GM18511 (cell line): Measurements from ENCODE around the gene PLCL1.
"Not testable (repeated sequence)": the region's sequence is repeated elsewhere in the genome, so short reads cannot be mapped to it uniquely, and the experiment has no call there.

Experiments used
- ATAC-seq: cut with Tn5 transposase; IDR thresholded peaks from one replicate; pipeline ENCODE4 v1.9.1; 2021; ENCODE audit warnings: mild to moderate bottlenecking, moderate library complexity; ENCODE audit not compliant: unreplicated experiment

The PLCL1 gene

DNA sequence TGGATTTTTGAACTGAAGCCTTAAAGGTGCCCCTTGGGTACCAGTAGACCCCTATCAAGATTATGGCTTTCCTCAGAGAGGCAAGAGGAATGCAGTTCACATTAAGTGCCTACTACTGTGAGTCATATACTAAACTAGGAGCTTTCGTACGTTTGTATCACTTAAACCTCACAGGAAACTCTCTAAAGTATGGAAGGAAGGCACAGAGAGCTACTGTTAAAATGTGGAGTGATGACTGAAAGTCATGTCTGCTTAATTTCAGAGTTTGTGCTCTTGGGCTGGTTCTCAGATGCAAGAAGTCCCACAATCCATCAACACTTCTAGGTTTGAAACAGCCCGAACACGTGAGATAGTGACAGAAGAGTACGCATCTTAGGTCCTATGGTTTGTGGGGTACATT lies 4.7 kb downstream of the PLCL1 start:
- no peak for ATAC-seq

DNA sequence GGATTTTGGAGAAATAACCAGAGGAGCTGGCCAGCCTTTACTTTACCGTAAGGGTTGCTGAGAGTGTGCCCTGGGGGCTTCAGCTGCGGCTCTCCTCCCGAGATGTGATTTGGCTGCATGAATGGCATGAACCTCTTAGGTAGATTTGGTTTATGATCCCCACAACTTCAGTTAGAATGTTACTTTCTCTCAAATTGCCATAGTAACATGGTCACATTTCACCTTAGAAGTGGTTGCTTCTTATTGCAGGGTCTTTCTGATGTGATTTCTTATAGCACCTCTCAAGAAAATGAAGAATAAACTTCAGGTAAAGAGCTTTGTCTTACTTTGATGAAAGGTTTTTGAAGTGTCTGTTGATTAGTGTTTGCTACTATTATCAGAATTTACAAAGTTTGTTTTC lies 5.6 kb downstream of the PLCL1 start:
- no peak for ATAC-seq

DNA sequence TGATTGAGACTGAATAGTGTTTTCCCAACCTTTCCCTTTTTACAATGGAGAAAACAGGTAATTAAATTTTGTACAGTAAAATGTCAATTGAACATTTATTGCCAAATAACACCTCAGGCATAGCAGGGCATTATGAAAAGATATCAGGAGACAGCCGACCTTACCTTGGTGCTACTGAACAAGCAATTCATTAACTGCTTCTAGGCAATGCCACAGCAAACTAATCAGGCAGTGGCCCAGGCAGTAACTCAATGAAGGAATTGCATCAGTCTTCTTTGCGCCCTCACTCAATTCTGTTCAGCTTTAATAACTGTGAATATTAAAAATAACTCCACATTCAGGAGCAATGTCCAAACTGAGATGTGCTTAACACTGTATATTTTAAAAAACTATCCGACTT lies 6.1 kb downstream of the PLCL1 start:
- no peak for ATAC-seq

DNA sequence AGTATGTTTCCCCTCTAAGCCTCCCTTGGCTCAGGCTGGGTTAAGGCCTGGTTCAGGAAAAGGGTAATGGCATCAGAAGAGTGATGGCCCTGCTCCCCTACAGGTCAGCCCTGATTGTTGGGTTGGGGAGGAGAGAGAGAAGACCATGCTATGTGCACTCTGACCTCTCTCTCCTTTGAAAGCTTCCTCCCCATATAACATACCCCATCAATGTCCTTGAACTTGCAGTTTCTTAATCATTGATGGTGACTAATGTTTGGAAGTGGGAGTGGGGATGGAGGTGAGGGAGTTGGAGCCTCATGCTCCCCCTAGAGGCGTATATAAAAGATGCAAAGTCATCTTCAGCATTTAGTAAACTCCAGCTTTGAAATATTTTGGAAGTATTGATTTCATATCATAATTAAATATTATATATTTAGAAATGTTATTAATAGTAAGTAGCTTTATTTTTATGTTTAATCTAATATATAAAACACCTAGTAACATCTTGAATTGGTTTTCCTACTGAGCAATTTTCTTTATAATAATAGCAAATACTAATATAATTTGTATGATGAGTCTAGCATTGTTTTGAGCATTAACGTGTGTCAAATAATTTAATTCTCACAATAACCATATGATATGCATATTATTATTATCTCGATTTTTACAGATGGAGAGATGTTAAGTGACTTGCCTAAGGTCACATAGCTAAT lies 8.8 kb downstream of the PLCL1 start:
- peak; percentile 60 for ATAC-seq

DNA sequence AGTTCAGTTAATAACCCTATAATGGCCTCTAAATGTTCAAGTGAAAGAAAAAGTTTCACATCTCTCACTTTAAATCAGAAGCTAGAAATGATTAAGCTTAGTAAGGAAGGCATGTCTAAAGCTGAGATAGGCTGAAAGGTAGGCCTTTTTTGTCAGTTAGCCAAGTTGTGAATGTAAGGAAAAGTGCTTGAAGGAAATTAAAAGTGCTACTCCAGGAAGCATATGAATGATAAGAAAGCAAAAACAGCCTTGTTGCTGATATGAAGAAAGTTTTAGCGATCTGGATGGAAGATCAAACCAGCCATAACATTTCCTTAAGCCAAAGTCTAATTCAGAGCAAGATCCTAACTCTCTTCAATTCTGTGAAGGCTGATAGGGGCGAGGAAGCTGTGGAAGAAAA lies 10.1 kb downstream of the PLCL1 start:
- no peak for ATAC-seq

DNA sequence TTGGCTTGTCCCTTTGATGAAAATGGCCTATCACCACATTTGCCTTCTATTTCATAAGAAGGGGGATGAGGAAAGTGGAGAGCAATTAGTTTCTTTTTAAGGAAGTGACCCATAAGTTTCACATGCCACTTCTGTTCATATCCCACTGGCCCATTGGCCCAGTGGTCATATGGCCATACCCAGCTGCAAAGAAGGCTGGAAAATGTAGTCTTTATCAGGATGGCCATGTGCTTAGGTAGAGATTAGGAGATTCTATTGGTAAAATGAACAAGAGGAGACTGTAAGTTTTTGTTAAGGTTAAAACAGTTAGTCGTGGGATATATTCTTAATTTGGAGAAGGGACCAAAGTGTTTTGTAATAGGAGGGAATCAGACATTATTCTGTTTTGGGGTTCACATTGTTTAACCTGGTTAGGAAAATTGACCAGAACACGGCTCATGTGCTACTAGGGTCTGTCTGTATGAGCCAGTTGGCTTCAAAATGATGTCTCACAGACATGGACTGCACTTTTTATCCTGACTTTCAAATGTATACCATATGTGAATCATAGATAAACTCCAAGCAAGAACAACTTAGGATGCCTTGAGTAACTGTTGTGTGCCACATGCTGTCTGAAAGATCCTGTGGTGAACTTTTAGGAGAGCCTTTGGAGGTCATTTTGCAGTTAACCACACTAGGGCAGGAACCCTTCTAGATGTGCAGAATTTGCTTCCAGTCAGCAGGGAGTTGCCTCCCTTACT lies 17.3 kb downstream of the PLCL1 start:
- no peak for ATAC-seq

DNA sequence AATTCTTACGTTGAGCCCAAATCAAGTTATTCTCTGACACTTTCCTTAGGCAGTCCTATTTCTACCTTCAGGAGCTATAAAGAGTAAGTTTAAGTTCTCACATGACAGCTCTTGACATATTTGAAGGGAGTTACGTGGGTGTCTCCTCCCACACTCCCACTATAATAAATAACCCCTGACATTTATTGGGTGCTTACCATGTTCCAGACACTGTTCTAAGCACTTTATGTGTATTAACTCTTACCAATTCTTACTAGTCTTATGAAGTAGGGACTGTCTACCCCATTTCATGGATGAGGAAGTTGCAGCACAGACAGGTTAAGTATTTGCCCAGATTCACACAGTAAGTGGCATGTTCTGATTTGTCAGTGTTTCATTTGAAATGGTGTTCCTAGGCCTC lies 17.9 kb downstream of the PLCL1 start:
- ATAC-seq: no peak

DNA sequence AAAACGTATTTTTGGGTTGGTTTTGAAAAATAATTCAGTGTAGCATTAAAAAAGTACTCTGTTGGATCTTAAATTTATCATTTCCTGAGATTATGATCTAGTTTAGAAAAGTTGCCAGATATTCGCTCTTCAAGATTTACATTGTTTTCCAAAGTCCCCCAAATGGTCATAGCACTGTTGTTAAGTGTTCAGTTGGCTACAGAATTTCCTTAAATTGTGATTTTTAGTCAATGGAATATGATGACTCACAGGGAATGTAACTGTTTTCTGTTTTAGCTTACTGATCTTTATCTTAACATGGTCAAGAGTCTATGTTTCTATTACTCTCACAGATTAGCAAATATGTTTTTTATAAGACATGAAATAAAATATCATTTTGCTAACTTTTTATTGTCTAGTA lies 23.2 kb downstream of the PLCL1 start:
- no peak for ATAC-seq

DNA sequence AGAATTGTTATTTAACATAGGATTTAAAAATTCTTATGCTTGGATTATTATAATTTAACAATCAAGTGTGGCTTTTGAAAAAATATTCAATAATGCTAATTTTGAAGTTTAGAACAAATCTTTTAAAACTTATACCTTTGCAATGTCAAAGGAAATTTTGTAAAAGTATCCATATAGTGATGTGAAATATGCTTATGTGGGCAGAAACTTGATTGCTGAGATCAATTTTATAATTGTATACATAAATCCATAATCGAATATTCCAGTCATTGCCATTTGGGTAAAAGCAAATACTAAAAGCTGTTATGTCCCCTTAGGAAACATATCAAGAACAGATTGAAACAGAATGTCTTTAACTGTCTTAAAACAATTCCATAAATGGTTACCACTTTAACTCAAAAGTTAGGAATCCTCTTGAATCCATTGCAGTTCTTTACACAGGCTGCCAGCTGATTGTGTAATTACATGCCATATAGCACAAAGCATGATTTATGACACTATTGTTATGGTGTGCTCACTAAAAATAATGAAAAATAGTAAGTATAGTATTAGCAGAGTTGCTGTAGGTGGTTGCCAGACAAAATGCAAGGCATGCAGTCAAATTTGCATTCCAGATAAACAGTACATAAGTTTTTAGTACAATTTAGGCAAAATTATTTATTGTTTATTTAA lies 24.2 kb downstream of the PLCL1 start:
- no peak for ATAC-seq

DNA sequence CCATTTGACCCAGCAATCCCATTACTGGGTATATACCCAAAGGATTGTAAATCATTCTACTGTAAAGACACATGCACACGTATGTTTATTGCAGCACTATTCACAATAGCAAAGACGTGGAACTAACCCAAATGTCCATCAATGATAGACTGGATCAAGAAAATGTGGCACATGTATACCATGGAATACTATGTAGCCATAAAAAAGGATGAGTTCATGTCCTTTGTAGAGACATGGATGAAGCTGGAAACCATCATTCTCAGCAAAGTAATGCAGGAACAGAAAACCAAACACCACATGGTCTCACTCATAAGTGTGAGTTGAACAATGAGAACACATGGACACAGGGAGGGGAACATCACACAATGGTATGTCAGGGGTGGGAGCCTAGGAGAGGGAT lies 30.4 kb downstream of the PLCL1 start:
- not testable (repeated sequence) for ATAC-seq

DNA sequence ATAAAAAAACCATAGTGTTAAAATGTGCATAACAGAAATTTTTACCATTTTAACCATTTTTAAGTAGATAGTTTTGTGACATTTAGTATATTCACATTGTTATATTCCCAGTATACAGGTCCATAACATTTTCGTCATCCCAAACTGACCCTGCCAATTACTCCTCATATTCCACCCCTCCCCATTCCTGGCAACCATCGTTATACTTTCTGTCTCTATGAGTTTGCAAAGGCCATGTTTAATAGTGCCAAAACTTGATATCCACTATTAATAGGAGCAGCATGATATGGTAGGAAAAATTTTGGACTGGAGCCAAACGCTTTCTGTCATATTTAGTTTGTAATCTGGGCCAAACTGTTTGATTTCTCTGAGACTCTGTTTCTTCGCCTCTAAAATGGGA lies 30.9 kb downstream of the PLCL1 start:
- ATAC-seq: no peak

DNA sequence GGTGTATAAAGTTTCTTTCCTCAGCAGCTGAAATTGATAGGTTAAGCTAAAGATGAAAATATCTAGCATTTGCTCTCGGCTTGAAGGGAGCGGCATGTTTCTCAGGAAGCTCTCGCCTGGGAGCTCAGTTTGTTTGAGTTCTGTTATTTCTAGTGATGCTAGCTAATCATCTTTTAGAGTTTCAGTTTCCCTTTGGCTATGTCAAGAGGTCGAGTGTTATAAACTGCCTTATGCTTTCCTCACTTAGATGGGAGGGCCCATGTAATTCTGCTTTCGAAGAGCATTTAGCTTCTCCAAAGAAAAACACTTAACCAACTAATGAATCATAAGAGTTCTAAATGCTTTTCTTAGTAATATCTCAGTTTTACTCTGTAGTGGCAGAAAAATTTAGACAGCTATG lies 33.6 kb downstream of the PLCL1 start:
- peak; percentile 99 for ATAC-seq

DNA sequence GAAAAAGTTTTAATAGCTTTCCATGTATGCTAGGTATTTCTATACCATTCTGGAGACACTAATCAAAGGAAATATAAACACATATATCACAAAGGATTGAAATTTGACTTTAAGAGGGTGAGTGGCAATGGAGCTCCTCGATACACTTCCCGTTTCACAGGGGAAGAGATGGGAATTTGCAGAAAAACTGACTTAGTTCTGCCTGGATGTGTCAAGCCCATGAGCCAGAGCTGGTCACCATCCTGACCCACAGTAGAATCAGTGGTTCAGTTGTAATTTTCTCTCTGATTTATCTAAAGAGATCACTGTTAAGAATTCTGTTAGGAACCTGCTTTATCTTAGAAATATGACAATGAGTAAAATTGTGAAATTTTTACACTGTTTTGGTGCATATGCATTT lies 34.2 kb downstream of the PLCL1 start:
- ATAC-seq: peak; percentile 10

DNA sequence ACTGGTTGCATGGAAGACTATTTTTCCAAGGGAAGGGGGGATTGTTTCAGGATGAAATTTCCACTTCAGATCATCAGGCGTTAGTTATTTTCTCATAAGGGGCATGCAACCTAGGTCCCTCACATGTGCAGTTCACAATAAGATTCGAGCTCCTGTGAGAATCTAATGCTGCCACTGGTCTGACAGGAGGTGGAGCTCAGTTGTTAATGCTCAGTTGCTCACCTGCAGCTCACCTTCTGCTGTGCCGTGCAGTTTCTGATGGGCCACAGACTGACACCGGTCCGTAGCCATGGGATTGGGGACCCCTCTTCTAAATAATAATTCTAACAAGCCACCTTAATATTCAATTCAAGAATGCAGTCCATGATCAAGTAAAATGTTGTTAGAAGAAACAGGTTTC lies 34.9 kb downstream of the PLCL1 start:
- ATAC-seq: no peak

DNA sequence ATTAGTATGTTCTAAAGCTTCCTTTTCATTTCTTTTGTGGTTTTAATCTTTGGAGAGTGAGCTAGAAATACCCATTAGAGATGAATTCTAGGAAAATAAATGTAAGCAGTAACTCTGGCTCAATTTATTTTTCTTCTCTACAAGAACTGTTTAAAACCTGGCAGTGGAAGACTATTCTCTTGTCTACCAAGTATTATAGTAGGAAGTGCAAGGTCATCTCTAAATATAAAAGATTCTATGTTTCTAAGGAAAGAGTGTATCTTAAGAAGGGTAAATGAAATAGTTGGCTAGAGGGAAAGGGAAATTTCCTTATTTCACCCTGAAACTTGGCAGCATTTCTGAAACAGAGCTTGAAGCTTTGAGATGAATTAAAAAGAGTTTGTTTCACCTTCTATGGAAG lies 35.5 kb downstream of the PLCL1 start:
- no peak for ATAC-seq

DNA sequence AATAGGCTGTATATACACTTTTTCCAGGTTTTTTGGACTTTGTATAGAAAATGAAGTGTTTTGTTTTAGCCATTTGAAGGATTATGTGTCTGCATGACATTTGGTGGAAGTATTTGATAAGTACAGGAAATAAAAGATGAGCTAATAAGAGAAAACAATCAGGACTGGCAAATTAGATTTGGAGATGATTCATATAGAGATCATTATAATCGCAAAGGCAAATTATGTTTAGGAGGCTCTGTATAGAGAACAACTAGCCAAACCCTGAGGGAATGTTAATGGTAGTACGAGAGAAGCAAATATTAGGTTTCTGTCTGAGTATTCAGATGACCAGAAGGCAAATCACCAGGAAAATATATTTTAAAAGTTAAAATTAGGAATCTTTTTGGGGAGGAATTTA lies 41.7 kb downstream of the PLCL1 start:
- ATAC-seq: no peak

DNA sequence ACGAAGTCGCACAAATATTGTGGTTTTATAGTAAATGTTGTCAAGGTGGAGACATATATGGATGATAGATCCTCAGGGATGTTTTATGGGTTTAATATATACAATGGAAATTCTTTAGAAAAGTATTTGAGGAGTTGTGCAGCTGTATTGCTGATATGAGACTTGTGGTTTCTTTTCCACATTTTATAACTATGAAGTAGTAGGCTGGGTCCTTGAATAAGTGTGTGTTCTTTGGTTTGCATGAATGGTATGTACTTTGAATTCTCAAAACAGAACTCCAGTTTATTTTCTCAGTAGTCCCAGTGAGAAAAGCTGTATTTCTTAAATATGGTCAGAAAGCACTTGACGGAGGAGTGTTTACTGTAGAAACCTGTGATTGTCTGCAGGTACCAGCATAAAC lies 42.4 kb downstream of the PLCL1 start:
- no peak for ATAC-seq

DNA sequence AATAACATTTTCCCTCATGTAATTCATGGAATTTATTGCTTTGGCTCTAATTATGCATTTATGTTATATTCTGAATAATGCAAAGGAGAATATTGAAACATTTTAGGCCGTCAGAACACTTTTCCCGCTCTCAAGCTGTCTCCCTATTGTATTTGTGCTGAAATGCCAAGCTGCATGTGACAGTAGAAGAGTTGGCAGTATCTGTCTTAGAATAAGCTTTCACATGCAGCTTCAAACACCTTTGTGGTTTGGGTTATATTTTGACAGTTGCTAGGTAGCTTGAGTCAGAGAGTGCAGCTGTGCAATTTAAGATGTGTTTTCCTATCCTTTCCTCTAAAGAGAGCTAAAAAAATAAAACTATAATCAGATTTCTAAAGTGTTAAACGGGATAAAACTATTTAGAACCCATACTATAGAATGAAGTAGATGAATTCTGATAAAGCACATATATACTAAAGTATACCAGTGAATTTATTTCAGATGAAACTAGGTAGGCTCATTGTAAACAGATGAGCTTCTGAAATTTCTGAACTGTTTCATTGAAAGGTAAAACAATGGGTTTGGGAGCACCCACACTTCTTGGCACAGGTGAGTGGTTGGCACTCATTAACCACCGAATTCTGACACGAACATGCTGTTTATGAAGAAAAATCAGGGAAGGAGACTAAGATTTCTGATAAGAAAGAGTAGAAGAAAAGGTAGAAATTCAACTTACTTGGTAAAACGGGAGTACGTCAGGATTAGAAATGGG lies 43.4 kb downstream of the PLCL1 start:
- no peak for ATAC-seq

DNA sequence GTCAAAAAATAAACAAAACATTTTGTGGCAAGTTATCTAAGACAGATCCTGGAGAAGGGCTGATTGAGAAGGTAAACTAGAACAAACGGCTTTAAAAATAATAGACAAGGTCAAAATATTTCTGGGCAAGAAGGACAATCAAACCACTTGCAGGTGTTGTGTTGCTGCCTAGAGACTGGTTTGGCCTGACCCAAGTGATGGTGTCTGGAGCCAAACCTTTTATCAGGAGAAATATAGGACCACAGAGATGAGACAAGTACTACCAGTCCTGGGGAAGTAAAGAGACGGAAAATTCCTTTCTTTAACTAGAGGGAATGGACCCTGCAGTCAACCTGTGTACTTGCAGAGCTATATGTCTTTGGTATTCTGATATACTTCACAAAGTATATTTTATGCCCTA lies 44.2 kb downstream of the PLCL1 start:
- ATAC-seq: no peak

DNA sequence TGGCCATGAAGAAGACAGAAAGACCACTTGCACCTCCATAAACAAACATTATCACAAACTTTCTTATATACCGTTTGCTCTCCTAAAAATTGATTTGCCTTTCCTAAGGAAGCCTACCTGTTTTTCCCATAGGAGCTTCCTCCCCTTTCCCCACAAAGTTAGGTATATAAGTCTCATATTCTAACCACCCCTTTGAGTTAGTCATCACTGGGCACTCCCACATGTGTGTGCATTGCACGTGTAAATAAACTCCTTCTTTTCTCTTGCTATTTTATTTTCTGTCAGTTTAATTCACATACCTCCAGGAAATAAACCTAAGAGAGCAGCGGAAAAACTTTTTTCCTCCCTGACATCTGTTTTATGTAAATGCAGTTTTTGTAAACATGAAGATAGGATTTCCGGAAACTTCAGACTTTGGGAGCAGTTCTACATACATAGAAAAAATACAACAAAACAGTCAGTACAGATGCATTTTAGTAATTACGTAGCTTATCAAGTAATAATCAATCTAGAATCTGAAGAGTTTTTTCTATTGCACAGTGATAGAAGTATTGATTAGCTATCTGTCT lies 46.6 kb downstream of the PLCL1 start:
- no peak for ATAC-seq

DNA sequence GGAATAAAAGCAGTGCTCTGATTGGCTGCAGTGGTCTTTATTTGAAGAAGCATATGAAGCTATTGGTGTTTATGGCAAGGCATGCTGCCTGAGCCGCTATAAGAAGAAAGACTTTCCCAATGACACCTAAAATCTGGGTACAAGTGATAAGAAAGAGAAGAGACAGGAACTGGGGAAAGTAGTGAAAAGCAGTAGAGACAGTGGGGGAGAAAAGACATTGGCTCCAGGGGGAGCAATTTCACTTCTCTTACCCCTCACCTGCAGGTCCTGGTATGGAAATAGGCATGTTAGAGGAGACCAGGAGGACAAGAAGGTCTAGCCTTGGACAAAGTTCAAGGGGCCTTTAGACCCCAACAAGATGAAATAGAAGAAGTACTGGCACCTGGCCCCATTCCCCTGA lies 47.1 kb downstream of the PLCL1 start:
- ATAC-seq: no peak
